ENCODE data around the gene SCN7A. TPM values are rescaled to one million over a fixed set of nuclear protein-coding genes. Genes with fewer than 3 reads are reported as not detected.

SCN7A gene
- not detected in 2 replicates for total RNA-seq

DNA sequence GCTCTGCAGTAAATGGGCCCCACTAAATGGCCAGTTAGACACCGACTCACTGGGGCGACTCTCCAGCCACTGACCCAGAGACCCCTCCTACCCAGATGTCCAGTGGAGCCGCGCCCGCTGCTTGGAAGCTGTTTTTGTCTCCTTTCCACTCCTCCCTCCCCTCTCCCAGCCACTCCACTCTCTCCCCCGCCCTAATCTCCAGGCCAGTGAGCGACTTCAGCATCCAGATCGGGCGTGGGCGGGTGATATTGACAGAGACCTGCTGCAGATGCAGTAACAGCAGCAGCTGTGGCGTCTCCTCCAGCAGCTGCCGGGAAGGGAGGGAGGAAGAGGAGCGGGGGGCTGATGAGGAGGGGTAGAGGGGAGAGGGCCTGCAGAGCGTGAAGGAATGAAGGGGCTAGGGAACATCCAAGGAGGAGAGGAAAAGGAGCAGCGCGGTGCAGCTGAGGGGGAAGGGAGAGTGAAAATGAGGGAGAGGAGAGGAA is at the start of gene SCN7A:
Gene SCN7A (minus strand): TSS at position 110 of the 485 bp plus-strand sequence. CDS start 16,553 bp downstream, outside the sequence.

GRCh38 chr2:166375736-166376487 is 118.1 kb downstream of the SCN7A start, which contains the start of gene SCN9A:
Gene SCN9A, minus strand, starts transcription at chr2:166375944. Its CDS starts 64,188 bp downstream, at chr2:166311756.

Other genes starting within 250 kb of the SCN7A start
- 0.54 and 0.86 TPM in 2 replicates for gene SCN9A, start 118.3 kb downstream of the SCN7A start, total RNA-seq

Measured in dermis lymphatic vessel endothelial cell (primary cell).